Measurements from ENCODE around the gene APLP2. TPM values are rescaled to one million over a fixed set of nuclear protein-coding genes. Genes with fewer than 3 reads are reported as not detected.

Gene APLP2
- polyA plus RNA-seq, 4 donors = 444 to 534 (median 458) TPM

GRCh38 chr11:130054966-130055365 is 14.7 kb upstream of the APLP2 start:
- no peak for DNase-seq (ENCODE audit: low read depth in 4 of 4, low spot score in 2 of 4)

DNA sequence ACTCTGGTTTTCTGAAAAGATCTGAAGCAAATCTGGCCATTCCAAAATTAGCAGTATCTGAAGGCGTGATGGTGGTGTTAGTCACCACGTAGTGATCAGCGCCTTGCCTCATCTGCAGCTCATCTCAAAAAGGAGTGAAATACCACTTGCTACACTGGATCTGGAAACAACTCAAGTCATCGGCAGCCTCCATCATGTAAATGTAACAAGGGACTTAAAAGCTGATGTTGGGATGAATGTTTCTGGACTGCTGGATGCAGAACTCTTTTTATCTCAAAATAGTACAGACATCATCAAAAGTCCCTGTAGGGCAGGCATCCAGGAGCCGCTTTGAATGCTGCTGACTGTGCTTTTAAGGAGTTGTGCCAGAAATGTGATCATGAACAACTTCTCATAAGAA is 14.1 kb upstream of the APLP2 start:
- DNase-seq (ENCODE audit: low read depth in 4 of 4, low spot score in 2 of 4) = no peak

DNA sequence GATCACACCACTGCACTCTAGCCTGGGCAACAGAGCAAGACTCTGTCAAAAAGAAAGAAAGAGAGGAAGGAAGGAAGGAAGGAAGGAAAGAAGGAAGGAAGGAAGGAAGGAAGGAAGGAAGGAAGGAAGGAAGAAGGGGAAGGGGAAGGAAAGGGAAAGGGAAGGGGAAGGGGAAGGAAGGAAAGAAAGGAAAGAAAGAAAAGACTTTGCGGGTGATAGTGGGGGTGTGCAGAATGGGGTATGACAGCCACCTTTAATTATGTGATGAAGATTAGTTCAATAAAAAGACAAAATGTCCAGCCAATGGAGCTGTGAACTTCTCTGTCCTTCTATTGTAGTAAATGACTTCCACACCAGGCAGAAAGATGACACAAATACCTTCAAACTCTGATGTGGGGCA is 8.7 kb upstream of the APLP2 start:
- no peak for DNase-seq (ENCODE audit: low read depth in 4 of 4, low spot score in 2 of 4)

DNA sequence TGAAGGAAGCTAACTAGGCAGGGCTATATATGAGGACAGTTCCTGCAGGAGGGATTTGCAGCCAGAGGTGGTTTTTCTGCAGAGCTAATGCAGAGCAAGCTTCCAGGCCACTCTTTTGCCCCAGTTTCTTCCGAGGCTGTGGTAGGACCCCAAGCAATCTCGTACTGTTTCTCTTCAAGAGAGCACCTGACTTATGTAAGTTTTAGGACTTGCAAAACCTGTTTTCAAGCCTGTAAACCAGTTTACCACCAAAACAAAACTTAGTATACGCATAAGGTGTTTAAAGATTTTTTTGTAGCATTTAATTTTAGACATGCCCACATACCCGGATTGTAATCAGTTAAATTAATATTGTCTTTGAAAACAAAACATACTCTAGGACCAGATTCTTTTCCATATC is 7.7 kb upstream of the APLP2 start:
- no peak for DNase-seq (ENCODE audit: low read depth in 4 of 4, low spot score in 2 of 4)

DNA sequence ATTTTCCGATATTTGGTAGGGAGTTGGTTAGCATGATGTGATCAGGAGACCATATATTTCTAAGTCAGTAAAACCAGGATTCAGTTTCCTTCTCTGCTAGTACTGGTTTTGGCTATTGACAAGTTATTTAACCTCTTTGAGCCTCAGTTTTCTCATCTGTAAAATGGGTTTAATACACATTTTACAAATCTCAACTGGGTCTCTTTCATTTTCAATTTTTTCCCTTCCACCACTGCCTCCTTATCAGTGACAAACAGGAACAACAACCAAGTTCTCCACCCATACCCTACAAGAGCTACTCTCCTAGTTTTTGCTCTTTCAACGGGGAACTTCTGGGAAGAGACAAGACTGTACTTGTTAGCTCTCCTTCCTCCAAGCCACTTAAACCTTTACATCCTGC is 6.2 kb upstream of the APLP2 start:
- DNase-seq (ENCODE audit: low read depth in 4 of 4, low spot score in 2 of 4) = no peak

GRCh38 chr11:130064596-130064995 is 5.1 kb upstream of the APLP2 start:
- no peak for DNase-seq (ENCODE audit: low read depth in 4 of 4, low spot score in 2 of 4)

GRCh38 chr11:130066338-130066737 is 3.4 kb upstream of the APLP2 start:
- DNase-seq (ENCODE audit: low read depth in 4 of 4, low spot score in 2 of 4) = no peak

GRCh38 chr11:130068546-130068985 is 1.1 kb upstream of the APLP2 start:
- no peak for DNase-seq (ENCODE audit: low read depth in 4 of 4, low spot score in 2 of 4)

DNA sequence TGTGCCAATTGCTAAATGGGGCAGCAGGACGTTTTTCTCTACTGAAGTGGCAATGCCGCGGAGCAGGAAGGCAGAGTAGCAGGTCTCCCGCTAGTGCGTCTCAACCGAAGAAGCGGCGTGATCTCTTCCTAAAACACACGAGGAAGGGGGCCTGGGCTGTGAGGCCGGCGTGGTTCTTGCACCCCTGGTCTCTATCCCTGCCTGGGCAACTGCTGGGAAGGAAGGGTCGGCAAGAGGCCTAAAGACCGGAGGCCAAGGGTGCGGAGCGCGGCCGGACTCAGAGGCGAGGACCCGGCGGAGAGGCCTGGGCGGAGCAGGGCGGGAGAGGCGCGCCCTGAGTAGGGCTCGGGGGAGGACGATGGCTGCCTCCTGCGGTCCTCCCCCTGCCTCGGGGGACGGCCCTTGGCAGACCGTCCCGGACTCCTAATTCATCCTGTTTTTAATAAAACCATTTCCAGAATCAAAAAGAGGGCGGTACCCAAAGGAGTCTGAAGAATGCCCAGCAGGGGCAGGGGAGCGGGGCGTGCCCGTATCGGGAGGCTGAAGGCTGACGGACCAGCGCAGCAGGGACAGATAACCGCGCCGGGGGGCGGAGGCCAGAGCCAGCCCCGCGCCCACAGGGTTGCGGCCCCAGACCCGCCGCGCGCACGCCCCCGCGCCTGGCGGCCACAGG is 572 bp upstream of the APLP2 start:
- peak in 2 of 4 donors; percentile 56 to 66 for DNase-seq (ENCODE audit: low read depth in 4 of 4, low spot score in 2 of 4)

DNA sequence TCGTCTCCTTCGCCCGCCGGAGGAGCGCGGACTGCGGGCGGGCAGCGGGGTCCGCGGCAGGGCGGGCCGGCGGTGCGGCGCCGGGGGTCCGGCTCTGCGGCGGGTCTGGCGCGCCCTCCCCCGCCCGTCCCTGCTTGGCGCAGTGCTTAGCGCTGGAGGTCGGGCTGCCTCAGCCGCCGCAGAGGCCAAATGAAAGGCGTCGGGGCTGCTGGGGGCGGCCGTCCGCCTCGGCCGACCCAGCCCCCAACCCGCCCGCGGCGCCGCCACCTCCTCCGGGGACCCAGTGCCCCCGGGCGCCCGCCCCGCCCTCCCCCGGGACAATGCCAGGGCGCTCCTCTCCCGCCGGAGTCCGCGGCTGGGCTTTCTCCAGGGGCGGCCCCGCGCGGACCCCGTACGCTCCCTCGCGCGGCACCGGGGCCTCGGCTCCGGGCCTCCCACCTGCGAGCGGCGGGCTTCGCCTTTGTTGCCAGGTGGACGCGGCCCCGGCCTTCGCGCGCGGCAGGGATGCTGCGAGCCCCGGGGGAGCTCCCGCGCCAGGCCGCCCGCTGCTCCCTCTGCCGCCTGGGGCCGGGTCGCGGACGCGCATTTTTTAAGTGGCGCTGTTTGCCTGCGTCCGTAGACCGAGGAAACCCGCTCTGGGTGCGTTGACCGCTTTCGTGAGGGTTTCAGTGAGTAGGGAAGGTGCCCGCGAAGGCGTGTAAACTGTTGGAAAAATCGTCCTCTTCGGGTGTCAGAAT is 583 bp downstream of the APLP2 start:
- DNase-seq (ENCODE audit: low read depth in 4 of 4, low spot score in 2 of 4) = no peak

DNA sequence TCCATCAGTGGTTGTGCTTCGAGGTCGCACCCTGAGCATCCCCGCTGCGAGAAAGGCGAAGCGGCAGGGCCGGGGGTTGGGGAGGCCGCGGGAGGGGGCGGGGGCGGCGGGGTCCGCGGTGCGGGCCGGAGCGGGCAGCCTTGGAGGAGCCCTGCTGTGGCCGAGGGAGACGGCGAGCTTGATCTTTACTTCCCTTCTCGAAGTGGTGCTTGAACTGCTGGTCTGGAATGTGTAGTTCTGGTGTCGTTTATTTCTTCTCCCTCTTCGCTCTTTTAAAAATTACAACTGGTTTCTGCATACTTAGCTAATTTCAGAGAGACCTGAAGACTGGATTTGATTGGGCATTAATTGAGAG is 1.1 kb downstream of the APLP2 start:
- no peak for DNase-seq (ENCODE audit: low read depth in 4 of 4, low spot score in 2 of 4)

DNA sequence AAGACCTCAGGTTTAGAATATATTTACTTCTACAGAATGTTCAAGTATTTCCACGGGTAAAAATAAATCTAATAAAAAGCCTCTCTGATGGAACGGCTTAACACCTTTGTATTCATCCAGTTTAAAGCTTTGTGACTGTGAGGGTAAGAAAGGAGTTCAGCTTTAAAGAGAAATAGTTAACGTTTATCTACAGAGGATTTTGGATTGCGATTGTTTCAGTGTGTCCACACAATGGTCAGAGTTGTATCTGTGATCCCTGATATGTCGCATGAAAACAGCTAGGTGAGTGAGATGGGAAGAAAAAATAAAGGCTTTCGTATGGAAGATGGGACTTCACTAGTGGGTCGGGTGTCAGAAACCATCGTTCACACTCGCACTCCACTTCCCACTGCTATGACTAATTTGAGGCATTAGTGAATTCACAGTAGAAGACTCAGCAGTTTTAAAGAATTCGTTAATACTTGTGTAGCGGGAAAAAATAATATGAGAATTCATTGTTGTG is 1.6 kb downstream of the APLP2 start:
- DNase-seq (ENCODE audit: low read depth in 4 of 4, low spot score in 2 of 4) = no peak

- DNase-seq (ENCODE audit: low read depth in 4 of 4, low spot score in 2 of 4) = no peak
Measured at GRCh38 chr11:130074736-130075135, 5.0 kb downstream of the APLP2 start.

- no peak for DNase-seq (ENCODE audit: low read depth in 4 of 4, low spot score in 2 of 4)
Measured at GRCh38 chr11:130076778-130077481, 7.2 kb downstream of the APLP2 start.

DNA sequence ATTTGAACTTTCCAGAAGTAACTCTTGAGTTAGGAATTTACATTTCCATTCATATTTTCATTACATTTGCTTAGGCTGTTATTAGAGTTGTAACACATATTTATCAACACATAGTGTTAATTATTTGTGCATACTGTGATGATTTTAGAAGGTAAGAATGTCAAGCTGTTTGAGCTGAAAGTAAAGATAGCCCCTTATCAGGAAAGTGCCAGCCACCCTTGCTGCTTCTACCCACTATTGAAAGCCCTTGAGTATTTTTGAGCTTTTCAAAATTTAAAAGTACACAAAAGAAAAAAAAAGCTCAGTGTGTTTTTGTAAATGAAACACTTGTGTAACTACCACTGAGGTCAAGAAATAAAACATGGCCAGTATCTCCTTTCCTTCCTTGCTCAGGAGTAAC is 8.0 kb downstream of the APLP2 start:
- no peak for DNase-seq (ENCODE audit: low read depth in 4 of 4, low spot score in 2 of 4)

- DNase-seq (ENCODE audit: low read depth in 4 of 4, low spot score in 2 of 4) = no peak
Measured at GRCh38 chr11:130078080-130078479, 8.4 kb downstream of the APLP2 start.

- DNase-seq (ENCODE audit: low read depth in 4 of 4, low spot score in 2 of 4) = no peak
Measured at GRCh38 chr11:130085671-130086290, 16.1 kb downstream of the APLP2 start.

- DNase-seq (ENCODE audit: low read depth in 4 of 4, low spot score in 2 of 4) = no peak
Measured at GRCh38 chr11:130086669-130087068, 17.0 kb downstream of the APLP2 start.

DNA sequence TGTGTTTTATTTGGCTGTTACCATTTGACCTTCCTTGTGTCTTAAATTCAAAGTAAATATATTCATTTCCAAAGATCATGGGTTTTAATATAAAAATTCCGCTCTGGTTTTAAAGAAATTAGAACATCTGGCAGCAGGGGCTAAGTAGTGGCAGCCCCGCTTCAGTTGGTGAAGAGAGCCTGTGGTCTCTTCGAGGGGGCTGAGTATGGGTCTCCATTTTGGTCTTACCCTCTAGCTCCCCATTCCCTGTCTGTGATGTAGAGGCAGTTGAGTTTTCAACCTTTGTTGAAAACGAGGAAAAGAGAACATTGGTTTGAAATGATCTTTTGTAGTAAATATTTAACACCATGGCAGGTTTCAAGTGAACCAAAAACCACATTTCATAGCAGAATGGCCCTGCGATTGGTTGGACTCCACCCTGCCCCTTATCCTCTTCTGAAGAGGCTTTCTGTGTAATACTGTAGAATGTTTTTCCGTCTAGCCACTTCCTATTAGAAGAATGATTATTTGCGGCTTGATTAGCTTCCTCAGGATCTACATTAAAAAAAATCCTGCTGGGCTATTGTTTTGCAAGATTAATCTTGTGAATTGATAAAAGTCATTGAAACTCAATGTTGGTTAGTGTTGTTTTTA is 17.7 kb downstream of the APLP2 start:
- DNase-seq (ENCODE audit: low read depth in 4 of 4, low spot score in 2 of 4) = no peak

DNA sequence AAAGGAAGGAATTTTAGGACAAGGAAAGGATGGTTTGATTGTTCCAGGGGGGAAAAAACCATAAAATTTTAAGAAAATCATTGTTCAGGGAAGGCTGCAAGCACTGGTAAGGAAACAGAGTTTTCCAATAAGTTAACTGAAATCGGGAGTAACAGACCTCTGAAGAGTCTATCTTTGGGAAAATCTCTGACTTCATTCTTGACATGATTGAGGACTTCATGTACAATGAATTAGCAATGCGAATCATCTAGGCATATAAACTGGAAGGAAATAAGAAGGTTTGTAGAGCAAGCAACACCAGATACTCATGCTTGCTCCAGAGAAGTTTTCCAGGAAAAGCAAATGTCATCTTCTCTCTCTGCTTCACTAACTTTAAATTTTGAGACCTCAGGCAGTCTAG is 18.5 kb downstream of the APLP2 start:
- DNase-seq (ENCODE audit: low read depth in 4 of 4, low spot score in 2 of 4) = no peak
